ENCODE results near the gene CSTF3. TPM values are rescaled to one million over a fixed set of nuclear protein-coding genes. Genes with fewer than 3 reads are reported as not detected.

The CSTF3 gene
- total and polyA plus RNA-seq, 9 of the 15 experiments (the other 6 are each of a cell fraction or from before 2014, with no cell fraction given): 37.0 to 111 (median 61.0) TPM

DNA sequence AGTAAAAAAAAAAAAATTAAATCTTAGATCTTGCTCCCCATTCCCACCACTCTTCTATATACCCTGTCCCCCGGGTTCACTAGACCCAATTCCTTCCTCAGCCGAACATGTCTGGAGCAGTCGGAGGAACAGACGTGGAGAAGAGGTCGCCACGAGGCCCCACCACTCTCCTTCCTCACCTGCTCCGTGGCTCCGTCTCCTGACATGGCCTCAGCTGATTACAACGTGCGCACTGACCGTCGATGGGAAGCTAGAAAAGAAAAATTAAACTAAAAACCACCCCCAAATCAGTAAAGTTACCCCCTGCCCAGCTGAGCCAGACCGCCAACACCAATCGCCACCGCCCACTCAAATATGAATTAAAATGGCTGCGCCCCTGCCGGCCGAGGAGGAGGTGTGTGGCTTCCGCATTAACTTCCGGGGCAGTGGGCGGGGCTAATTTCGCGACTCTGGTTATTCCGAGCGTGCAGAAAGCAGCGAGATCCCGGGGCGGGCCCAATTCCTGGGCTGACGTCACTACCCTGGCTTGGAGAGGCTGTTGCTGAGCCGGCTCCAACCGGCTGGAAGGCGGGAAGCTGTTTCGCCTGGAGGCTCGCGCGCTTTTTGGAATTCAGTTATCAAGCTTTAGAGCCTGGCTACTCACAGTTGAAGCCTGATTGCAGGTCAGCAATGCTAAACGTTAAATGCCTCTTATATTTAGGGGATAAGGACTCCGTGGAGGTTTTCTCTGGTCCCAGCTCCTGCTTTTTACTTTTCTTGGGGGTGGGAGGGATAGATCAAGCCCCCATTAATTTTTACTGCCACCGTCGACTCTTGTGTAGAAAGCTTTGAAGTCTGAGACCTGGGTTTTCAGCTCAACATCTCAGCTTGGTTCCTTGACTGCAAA, at the start of gene CSTF3 (continued):
- TF ChIP-seq KDM1A (IDR thresholded peaks at IDR 0.05): no peak
- peak; percentile 28 to 75; a peak in 2 of 4 replicates for TF ChIP-seq MAZ (CRISPR knock-in tag; conservative IDR thresholded peaks at IDR 0.05 in 1 of 2, IDR thresholded peaks at IDR 0.05 in 1 of 2)
- no peak for TF ChIP-seq CBX2 (IDR thresholded peaks at IDR 0.05; ENCODE audit: insufficient read depth, low read length, poor library complexity, severe bottlenecking)
- TF ChIP-seq POLR2B (IDR thresholded peaks at IDR 0.05; ENCODE audit: low read depth, partially characterized antibody): peak; percentile 92
- no peak for TF ChIP-seq CHD4 (IDR thresholded peaks at IDR 0.05; ENCODE audit: insufficient read depth, insufficient replicate concordance, low read depth, low read length, poor library complexity, severe bottlenecking)
- TF ChIP-seq RBFOX2 (IDR thresholded peaks at IDR 0.05; ENCODE audit: low read depth, low read length): peak; percentile 98
- TF ChIP-seq FOXK1 (CRISPR knock-in tag; IDR thresholded peaks at IDR 0.05; ENCODE audit: borderline replicate concordance): peak; percentile 91; the same call in 1 of the 2 replicates
- TF ChIP-seq LARP7 (IDR thresholded peaks at IDR 0.05): peak; percentile 58; the same call in 1 of the 2 replicates
- TF ChIP-seq RBBP5 (IDR thresholded peaks at IDR 0.05; ENCODE audit: borderline replicate concordance, insufficient read depth, low read length, poor library complexity, severe bottlenecking): peak; percentile 70
- TF ChIP-seq ATF1 (CRISPR knock-in tag; IDR thresholded peaks at IDR 0.05): no peak
- peak; percentile 96 for TF ChIP-seq ATF1 (tag; IDR thresholded peaks at IDR 0.05)
- TF ChIP-seq, protein P1, sequence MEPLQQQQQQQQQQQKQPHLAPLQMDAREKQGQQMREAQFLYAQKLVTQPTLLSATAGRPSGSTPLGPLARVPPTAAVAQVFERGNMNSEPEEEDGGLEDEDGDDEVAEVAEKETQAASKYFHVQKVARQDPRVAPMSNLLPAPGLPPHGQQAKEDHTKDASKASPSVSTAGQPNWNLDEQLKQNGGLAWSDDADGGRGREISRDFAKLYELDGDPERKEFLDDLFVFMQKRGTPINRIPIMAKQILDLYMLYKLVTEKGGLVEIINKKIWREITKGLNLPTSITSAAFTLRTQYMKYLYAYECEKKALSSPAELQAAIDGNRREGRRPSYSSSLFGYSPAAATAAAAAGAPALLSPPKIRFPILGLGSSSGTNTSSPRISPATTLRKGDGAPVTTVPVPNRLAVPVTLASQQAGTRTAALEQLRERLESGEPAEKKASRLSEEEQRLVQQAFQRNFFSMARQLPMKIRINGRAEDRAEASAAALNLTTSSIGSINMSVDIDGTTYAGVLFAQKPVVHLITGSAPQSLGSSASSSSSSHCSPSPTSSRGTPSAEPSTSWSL (CRISPR knock-in tag; IDR thresholded peaks at IDR 0.05; ENCODE audit: borderline replicate concordance): no peak
- TF ChIP-seq ZFX (CRISPR knock-in tag; IDR thresholded peaks at IDR 0.05): peak; percentile 70
- TF ChIP-seq, protein P2, sequence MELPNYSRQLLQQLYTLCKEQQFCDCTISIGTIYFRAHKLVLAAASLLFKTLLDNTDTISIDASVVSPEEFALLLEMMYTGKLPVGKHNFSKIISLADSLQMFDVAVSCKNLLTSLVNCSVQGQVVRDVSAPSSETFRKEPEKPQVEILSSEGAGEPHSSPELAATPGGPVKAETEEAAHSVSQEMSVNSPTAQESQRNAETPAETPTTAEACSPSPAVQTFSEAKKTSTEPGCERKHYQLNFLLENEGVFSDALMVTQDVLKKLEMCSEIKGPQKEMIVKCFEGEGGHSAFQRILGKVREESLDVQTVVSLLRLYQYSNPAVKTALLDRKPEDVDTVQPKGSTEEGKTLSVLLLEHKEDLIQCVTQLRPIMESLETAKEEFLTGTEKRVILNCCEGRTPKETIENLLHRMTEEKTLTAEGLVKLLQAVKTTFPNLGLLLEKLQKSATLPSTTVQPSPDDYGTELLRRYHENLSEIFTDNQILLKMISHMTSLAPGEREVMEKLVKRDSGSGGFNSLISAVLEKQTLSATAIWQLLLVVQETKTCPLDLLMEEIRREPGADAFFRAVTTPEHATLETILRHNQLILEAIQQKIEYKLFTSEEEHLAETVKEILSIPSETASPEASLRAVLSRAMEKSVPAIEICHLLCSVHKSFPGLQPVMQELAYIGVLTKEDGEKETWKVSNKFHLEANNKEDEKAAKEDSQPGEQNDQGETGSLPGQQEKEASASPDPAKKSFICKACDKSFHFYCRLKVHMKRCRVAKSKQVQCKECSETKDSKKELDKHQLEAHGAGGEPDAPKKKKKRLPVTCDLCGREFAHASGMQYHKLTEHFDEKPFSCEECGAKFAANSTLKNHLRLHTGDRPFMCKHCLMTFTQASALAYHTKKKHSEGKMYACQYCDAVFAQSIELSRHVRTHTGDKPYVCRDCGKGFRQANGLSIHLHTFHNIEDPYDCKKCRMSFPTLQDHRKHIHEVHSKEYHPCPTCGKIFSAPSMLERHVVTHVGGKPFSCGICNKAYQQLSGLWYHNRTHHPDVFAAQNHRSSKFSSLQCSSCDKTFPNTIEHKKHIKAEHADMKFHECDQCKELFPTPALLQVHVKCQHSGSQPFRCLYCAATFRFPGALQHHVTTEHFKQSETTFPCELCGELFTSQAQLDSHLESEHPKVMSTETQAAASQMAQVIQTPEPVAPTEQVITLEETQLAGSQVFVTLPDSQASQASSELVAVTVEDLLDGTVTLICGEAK (IDR thresholded peaks at IDR 0.05): peak; percentile 93
- TF ChIP-seq, protein P2 (CRISPR knock-in tag; IDR thresholded peaks at IDR 0.05): no peak
- peak; percentile 86 for TF ChIP-seq ZNF311 (CRISPR knock-in tag; IDR thresholded peaks at IDR 0.05)
- TF ChIP-seq MCM5 (IDR thresholded peaks at IDR 0.05; ENCODE audit: low read depth): no peak
